Kidney epithelial cell (primary cell): Measurements from ENCODE around the gene AQP10. TPM values are rescaled to one million over a fixed set of nuclear protein-coding genes. Genes with fewer than 3 reads are reported as not detected.
A peak's percentile ranks its signal among the peaks of the same experiment; 100 is the strongest.
"Not testable (repeated sequence)": the region's sequence is repeated elsewhere in the genome, so short reads cannot be mapped to it uniquely, and the experiment has no call there.

Source experiments
- DNase-seq: peaks from one replicate; pipeline ENCODE4 v3.0.0-alpha.2; 2010; ENCODE audit warnings: low read depth
- H3K27me3 ChIP-seq: 2 replicates; pipeline ENCODE4 v1.6.0; 2011; ENCODE audit warnings: low read length; ENCODE audit not compliant: control insufficient read depth, insufficient read depth
- H3K36me3 ChIP-seq: 2 replicates; pipeline ENCODE4 v1.5.1; 2011; ENCODE audit warnings: low read length; ENCODE audit not compliant: control insufficient read depth, insufficient read depth
- H3K4me3 ChIP-seq: 2 replicates; pipeline ENCODE4 v1.5.1; 2011; ENCODE audit warnings: low read depth, mild to moderate bottlenecking, control low read depth, low read length
- total RNA-seq: library from RNA; depleted of rRNA; stranded (reverse); fragments of >200 nt; gene quantifications from 2 replicates; pipeline ENCODE4 v1.2.3, GENCODE V29; 2015
- TF ChIP-seq, protein P1 (sequence below): IDR thresholded peaks from 2 replicates; pipeline ENCODE4 v1.5.1; 2011; ENCODE audit warnings: mild to moderate bottlenecking, moderate library complexity, low read length, control low read depth, inconsistent platforms; ENCODE audit not compliant: insufficient read depth, poor library complexity, severe bottlenecking

The AQP10 gene
- total RNA-seq, 1 donor from 2014 or later, result not detected

DNA sequence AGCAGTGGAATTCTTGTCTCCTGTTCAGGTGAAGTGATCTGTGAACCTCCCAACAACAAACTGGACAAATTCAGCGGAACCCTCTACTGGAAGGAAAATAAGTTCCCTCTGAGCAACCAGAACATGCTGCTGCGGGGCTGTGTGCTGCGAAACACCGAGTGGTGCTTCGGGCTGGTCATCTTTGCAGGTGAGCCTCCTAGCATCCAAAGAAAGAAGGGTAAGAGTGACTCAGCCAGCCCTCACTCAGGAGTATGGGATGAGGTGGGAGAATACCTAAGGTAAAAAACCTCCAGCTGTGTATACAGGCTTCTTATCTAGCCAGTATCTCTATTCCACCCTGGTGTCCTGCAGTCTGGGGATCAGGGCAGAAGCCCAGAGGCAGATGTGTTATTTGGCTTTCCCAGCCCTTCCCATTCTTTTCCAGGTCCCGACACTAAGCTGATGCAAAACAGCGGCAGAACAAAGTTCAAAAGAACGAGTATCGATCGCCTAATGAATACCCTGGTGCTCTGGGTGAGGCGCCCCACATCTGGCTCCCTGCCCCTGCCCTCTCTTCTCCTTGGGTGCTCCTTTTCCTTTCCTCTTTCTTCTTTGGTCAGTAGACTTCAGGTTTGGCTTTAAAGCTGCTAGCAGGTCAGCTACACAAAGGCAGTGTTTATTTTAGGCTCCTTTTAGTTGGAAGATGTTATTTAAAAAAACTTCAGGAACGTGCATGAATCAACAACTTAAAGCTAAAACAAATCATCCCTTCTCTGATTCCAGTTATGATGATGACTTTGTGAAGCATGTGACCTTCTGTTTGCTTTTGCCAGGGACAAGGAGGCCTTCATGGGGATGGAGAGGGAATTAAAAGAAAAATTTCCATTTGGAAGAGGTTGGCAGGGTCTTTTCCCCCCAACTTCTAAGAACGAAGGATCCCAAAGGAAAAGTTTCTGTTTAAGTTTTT lies 13.5 kb downstream of the AQP10 start:
- no peak for DNase-seq
- H3K27me3 ChIP-seq, result no peaks in the 10 kb centered on the region
- TF ChIP-seq, protein P1, sequence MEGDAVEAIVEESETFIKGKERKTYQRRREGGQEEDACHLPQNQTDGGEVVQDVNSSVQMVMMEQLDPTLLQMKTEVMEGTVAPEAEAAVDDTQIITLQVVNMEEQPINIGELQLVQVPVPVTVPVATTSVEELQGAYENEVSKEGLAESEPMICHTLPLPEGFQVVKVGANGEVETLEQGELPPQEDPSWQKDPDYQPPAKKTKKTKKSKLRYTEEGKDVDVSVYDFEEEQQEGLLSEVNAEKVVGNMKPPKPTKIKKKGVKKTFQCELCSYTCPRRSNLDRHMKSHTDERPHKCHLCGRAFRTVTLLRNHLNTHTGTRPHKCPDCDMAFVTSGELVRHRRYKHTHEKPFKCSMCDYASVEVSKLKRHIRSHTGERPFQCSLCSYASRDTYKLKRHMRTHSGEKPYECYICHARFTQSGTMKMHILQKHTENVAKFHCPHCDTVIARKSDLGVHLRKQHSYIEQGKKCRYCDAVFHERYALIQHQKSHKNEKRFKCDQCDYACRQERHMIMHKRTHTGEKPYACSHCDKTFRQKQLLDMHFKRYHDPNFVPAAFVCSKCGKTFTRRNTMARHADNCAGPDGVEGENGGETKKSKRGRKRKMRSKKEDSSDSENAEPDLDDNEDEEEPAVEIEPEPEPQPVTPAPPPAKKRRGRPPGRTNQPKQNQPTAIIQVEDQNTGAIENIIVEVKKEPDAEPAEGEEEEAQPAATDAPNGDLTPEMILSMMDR, result no peak
- H3K4me3 ChIP-seq, result no peak overlapping the region
- peaks cover 2% of the 10 kb centered on the region for H3K36me3 ChIP-seq

DNA sequence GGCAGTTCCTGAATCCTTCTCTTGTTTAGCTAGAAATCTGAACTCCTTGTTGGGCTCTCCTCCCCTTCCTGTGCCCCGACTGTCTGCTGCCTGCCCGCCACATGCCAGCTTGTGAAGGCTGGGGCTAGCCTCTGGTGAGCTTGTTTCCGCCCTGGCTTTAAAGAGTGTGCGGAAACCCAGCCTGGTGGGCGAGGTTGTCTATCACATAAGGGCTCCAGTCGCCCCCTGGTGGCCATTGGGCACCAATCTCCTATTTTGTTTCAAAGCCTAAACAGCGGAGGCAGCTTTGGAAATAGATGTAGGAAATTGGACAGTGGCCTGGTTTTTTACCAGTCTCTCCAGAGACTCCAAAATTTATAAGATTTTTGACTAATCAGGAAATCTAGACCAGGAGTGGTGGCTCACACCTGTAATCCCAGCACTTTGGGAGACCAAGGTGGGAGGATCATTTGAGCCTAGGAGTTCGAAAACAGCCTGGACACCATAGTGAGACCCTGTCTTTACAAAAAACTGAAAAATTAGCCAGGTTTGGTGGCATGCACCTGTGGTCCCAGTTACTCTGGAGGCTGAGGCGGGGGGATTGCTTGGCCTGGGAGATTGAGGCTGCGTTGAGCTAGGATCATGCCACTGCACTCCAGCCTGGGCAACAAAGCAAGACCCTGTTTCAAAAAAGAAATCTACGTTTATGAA lies 14.3 kb downstream of the AQP10 start:
- Histone ChIP-seq H3K27me3 (no peaks in the 10 kb centered on the region), H3K36me3 (peaks cover 2% of the 10 kb centered on the region), H3K4me3 (no peak overlapping the region)
- peak; percentile 49 for DNase-seq
- TF ChIP-seq, protein P1, result peak; percentile 89

DNA sequence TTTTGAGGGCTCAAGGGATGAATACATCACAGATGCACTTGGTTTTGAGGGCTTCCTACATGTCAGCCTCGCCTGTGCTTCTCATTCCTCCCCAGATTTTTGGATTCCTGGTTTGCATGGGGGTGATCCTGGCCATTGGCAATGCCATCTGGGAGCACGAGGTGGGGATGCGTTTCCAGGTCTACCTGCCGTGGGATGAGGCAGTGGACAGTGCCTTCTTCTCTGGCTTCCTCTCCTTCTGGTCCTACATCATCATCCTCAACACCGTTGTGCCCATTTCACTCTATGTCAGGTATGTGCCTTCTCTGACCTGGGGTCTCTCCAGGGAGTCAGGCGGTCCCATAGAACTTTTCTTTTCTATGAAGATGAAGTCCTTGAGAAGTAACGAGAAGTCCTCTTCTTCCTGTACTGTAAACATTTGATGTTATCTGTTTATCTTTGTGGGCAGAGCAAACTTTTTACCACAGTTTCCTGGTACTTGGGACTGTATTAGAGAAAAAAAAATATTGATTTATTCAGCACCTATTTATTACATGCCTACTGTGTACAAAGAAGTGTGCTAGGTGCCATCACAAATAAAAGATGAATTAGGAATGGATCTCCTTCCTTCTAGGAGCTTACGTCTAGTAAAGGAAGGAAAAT lies 16.5 kb downstream of the AQP10 start:
- DNase-seq, result no peak
- peaks cover 1% of the 10 kb centered on the region for H3K36me3 ChIP-seq
- no peaks in the 10 kb centered on the region for H3K27me3 ChIP-seq

DNA sequence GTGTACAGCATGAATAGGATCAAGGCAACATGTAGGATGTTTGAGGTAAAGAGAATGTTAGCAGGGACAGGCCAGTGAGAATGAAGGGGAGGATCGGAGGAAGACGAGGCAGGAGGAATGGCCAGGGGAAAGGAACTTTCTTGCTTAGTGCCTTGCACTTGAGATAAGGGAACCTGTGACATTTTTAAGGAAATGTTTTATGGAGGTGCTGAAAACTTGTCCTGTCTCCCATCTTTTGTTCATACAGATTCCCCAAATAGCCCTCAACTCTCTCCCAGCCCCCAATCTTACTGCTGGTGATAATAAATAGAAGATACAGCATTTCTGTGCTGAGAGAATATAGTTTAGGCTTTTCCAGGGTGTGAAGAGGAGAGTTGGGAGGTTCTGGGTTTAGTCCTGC lies 18.0 kb downstream of the AQP10 start:
- no peak for DNase-seq
- no peaks in the 10 kb centered on the region for H3K27me3 ChIP-seq
- peaks cover 1% of the 10 kb centered on the region for H3K36me3 ChIP-seq
- no peak overlapping the region for H3K4me3 ChIP-seq
- TF ChIP-seq, protein P1, result no peak

More for the DNA sequence above, 16.5 kb downstream of the AQP10 start:
- TF ChIP-seq, protein P1, result no peak
- no peak overlapping the region for H3K4me3 ChIP-seq

DNA sequence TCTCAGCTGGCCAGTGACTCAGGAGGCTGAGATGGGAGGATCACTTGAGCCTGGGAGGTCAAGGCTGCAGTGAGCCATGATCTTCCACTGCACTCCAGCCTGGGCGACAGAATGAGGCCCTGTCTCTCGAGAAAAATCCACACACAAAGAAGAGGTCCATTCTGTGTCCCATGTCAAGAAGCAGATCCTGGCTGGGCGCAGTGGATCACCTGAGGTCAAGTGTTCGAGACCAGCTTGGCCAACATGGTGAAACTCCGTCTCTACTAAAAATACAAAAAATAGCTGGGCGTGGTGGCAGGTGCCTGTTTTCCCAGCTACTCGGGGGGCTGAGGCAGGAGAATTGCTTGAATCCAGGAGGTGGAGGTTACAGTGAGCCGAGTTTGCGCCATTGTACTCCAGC lies 20.5 kb downstream of the AQP10 start:
- H3K4me3 ChIP-seq, H3K27me3 ChIP-seq, H3K36me3 ChIP-seq, DNase-seq: not testable (repeated sequence)

DNA sequence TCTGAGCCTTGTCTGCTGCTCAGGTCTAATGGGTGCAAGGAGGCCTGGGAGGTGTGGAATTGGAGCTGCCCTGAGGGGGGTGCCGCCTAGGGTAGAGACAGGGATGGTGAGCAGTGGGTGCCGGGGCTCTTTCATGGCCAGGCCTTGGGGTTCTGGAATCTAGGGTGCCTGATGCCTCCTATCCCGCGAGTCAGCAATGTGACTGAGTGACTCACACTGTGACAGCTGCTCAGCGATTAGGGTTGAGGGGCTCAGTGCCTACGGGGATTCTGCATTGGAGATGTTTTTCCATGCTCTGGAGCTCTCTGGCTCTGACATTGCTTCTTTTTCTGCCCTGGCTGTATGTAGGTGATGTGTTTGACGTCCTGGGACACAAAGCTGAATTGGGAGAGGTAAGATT lies 21.2 kb downstream of the AQP10 start:
- H3K4me3 ChIP-seq, result no peak overlapping the region
- TF ChIP-seq, protein P1, result no peak
- H3K36me3 ChIP-seq, result peaks cover 1% of the 10 kb centered on the region
- H3K27me3 ChIP-seq, result no peaks in the 10 kb centered on the region
- no peak for DNase-seq
